MM.1S (cell line): Measurements from ENCODE around the gene TMEM131.

Source experiments
- DNase-seq: peaks from one replicate; pipeline ENCODE4 v3.0.0-alpha.2; 2015
- H2AFZ ChIP-seq: fragments of 300-600 bp; sonication (generic); 2 replicates; pipeline ENCODE4 v1.6.0; 2016; ENCODE audit warnings: antibody characterized with exemption, low read length
- H3F3A ChIP-seq: fragments of 300-600 bp; sonication (generic); 2 replicates; pipeline ENCODE4 v1.6.1; 2016; ENCODE audit warnings: mild to moderate bottlenecking, antibody characterized with exemption, low read length, moderate library complexity, mixed read lengths; ENCODE audit not compliant: insufficient read depth
- H3K27ac ChIP-seq: fragments of 300-600 bp; sonication (generic); 2 replicates; pipeline ENCODE4 v1.5.1; 2016; ENCODE audit warnings: mild to moderate bottlenecking, low read length
- H3K27me3 ChIP-seq: fragments of 300-600 bp; sonication (generic); replicated peaks from 2 replicates; pipeline ENCODE4 v1.6.0; 2016; ENCODE audit warnings: low read length; ENCODE audit not compliant: insufficient read depth
- H3K36me3 ChIP-seq: fragments of 300-600 bp; sonication (generic); replicated peaks from 2 replicates; pipeline ENCODE4 v1.6.1; 2016; ENCODE audit warnings: mild to moderate bottlenecking, low read length, mixed read lengths; ENCODE audit not compliant: insufficient read depth
- H3K4me1 ChIP-seq: fragments of 300-600 bp; sonication (generic); 2 replicates; pipeline ENCODE4 v1.6.1; 2016; ENCODE audit warnings: low read length, mixed read lengths
- H3K4me2 ChIP-seq: fragments of 300-600 bp; sonication (generic); 2 replicates; pipeline ENCODE4 v1.6.0; 2016; ENCODE audit warnings: low read depth, low read length
- H3K4me3 ChIP-seq: fragments of 300-600 bp; sonication (generic); 2 replicates; pipeline ENCODE4 v1.5.1; 2016; ENCODE audit warnings: low read length, mixed read lengths
- H3K79me2 ChIP-seq: fragments of 300-600 bp; sonication (generic); 2 replicates; pipeline ENCODE4 v1.6.1; 2016; ENCODE audit warnings: mixed run types, low read length, mixed read lengths
- H3K9ac ChIP-seq: fragments of 300-600 bp; sonication (generic); 2 replicates; pipeline ENCODE4 v1.6.1; 2016; ENCODE audit warnings: low read length, mixed read lengths
- H3K9me2 ChIP-seq: fragments of 300-600 bp; sonication (generic); replicated peaks from 2 replicates; pipeline ENCODE4 v1.6.1; 2016; ENCODE audit warnings: mild to moderate bottlenecking, low read length, mixed read lengths; ENCODE audit not compliant: insufficient read depth
- H3K9me3 ChIP-seq: fragments of 300-600 bp; sonication (generic); replicated peaks from 2 replicates; pipeline ENCODE4 v1.6.1; 2016; ENCODE audit warnings: mild to moderate bottlenecking, low read length, mixed read lengths; ENCODE audit not compliant: insufficient read depth
- H4K20me1 ChIP-seq: fragments of 300-600 bp; sonication (generic); 2 replicates; pipeline ENCODE4 v1.6.1; 2016; ENCODE audit warnings: mild to moderate bottlenecking, low read length, moderate library complexity, mixed read lengths; ENCODE audit not compliant: insufficient read depth
- EZH2 ChIP-seq: fragments of 300-600 bp; sonication (generic); optimal IDR thresholded peaks from 2 replicates; pipeline ENCODE3; 2017; ENCODE audit warnings: low read depth, mild to moderate bottlenecking, antibody characterized with exemption, low read length, mixed read lengths
- EZH2phosphoT487 ChIP-seq: fragments of 300-600 bp; sonication (generic); IDR thresholded peaks from 2 replicates; pipeline ENCODE4 v1.6.1; 2018; ENCODE audit warnings: antibody characterized with exemption, low read length
- TF ChIP-seq, protein P1 (sequence below): fragments of 300-600 bp; sonication (generic); IDR thresholded peaks from 2 replicates; pipeline ENCODE4 v1.5.1; 2016; ENCODE audit warnings: antibody characterized with exemption, low read length, mixed read lengths

Gene TMEM131

GRCh38 chr2:97754690-97755346 lies 240.9 kb downstream of the TMEM131 start:
- H3K9ac ChIP-seq, result no peak overlapping the region
- no peaks in the 10 kb centered on the region for H3K27me3 ChIP-seq
- no peaks in the 10 kb centered on the region for H3K9me3 ChIP-seq
- H3F3A ChIP-seq, result no peaks in the 10 kb centered on the region
- no peaks in the 10 kb centered on the region for H3K9me2 ChIP-seq
- no peak overlapping the region for H2AFZ ChIP-seq
- H3K36me3 ChIP-seq, result no peaks in the 10 kb centered on the region; the same call in 1 of the 2 replicates
- no peaks in the 10 kb centered on the region for H4K20me1 ChIP-seq
- H3K4me2 ChIP-seq, result no peak overlapping the region
- no peak overlapping the region for H3K4me3 ChIP-seq
- H3K4me1 ChIP-seq, result no peaks in the 10 kb centered on the region
- no peak overlapping the region for H3K27ac ChIP-seq
- H3K79me2 ChIP-seq, result no peaks in the 10 kb centered on the region
- TF ChIP-seq, protein P1, sequence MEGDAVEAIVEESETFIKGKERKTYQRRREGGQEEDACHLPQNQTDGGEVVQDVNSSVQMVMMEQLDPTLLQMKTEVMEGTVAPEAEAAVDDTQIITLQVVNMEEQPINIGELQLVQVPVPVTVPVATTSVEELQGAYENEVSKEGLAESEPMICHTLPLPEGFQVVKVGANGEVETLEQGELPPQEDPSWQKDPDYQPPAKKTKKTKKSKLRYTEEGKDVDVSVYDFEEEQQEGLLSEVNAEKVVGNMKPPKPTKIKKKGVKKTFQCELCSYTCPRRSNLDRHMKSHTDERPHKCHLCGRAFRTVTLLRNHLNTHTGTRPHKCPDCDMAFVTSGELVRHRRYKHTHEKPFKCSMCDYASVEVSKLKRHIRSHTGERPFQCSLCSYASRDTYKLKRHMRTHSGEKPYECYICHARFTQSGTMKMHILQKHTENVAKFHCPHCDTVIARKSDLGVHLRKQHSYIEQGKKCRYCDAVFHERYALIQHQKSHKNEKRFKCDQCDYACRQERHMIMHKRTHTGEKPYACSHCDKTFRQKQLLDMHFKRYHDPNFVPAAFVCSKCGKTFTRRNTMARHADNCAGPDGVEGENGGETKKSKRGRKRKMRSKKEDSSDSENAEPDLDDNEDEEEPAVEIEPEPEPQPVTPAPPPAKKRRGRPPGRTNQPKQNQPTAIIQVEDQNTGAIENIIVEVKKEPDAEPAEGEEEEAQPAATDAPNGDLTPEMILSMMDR, result no peak
- no peak for DNase-seq

GRCh38 chr2:97752342-97753334 lies 243.1 kb downstream of the TMEM131 start:
- no peak overlapping the region for H2AFZ ChIP-seq
- H3K4me1 ChIP-seq, result no peaks in the 10 kb centered on the region
- DNase-seq, result no peak
- H3K36me3 ChIP-seq, result no peaks in the 10 kb centered on the region; the same call in 1 of the 2 replicates
- H3K4me2 ChIP-seq, result no peak overlapping the region
- no peaks in the 10 kb centered on the region for H3K9me2 ChIP-seq
- no peaks in the 10 kb centered on the region for H4K20me1 ChIP-seq
- H3K4me3 ChIP-seq, result no peak overlapping the region
- TF ChIP-seq, protein P1, result no peak
- TF ChIP-seq EZH2, result no peak
- TF ChIP-seq EZH2phosphoT487, result no peak
- no peaks in the 10 kb centered on the region for H3F3A ChIP-seq
- no peaks in the 10 kb centered on the region for H3K27me3 ChIP-seq
- H3K27ac ChIP-seq, result no peak overlapping the region
- no peaks in the 10 kb centered on the region for H3K79me2 ChIP-seq
- H3K9me3 ChIP-seq, result no peaks in the 10 kb centered on the region
- H3K9ac ChIP-seq, result no peak overlapping the region

GRCh38 chr2:97751752-97752151 lies 244.0 kb downstream of the TMEM131 start:
- H3K9me3 ChIP-seq, result no peaks in the 10 kb centered on the region
- H3K27me3 ChIP-seq, result no peaks in the 10 kb centered on the region
- H3K36me3 ChIP-seq, result no peaks in the 10 kb centered on the region
- no peak overlapping the region for H3K27ac ChIP-seq
- DNase-seq, result no peak
- H3K79me2 ChIP-seq, result no peaks in the 10 kb centered on the region
- no peak overlapping the region for H3K9ac ChIP-seq
- no peak overlapping the region for H3K4me2 ChIP-seq
- no peaks in the 10 kb centered on the region for H4K20me1 ChIP-seq
- no peaks in the 10 kb centered on the region for H3F3A ChIP-seq
- TF ChIP-seq EZH2phosphoT487, result no peak
- TF ChIP-seq, protein P1, result no peak
- TF ChIP-seq EZH2, result no peak
- no peak overlapping the region for H2AFZ ChIP-seq
- H3K4me3 ChIP-seq, result no peak overlapping the region
- H3K4me1 ChIP-seq, result no peaks in the 10 kb centered on the region
- no peaks in the 10 kb centered on the region for H3K9me2 ChIP-seq
